Measurements from ENCODE around the gene FAM234B.

The FAM234B gene, protein sequence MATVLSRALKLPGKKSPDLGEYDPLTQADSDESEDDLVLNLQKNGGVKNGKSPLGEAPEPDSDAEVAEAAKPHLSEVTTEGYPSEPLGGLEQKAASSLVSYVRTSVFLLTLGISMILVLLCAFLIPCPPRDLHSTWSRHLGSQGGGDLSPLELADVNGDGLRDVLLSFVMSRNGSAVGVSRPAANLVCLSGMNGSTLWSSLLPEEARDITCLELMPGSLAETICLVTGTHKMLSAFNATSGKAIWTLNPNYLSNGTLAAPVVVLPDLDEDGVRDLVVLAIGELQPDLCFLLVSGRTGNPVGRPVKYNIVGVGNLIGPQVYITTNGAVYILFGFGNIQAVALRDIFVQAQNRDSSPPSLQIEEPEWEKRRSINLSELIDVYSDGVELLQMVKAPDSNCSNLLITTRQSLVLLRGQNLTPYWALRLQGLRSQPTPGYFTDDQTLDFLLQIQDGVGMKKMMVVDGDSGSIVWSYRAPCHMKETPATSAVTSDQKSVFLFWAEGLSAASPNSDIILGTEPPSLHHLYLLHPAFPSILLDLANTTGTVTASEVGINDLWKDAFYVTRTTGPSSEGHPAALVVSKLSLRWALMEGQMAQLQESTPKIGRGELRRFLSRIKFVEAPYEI

DNA sequence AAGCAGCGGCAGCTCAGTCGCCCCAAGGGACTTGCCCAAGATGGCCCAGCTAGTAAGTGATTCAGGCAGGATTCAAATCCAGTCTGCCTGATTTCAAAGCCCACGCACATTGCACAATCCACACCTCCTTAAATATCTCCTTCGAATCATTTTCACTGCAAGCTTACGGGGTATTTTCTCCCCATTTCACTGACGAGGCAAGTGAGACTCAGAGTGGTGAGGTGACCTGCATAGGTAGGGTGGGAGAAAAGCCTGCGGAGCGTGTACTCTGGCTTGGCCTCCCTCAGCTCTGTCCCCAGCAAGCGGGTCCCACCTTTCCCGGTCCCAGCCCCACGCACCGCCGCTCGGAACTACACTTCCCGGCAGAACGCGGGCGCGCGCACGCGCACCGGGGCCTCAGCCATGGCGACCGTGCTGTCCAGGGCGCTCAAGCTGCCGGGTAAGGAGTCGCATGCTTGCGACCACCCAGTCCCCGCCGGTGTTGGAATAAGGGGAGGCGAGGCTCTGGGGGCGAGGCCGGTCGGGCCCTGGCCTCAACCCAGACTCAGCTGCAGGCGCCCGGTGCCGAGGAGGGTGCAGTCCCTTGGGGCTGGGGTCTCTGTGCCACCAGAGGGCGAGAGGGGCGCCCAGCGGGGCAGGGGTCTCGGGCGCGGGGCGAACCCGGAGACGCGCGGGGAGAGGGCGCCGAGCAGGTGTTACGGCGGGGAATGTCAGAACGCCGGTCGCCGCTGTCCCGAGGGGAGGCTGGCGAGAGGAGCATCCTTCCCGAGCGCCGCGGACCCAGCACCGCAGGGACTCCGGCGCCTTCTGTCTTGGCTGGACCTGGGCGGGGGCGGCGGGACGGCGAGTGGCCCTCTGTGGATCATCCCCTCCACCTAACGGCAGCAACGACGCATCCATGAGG is at the start of gene FAM234B:
TSS of gene FAM234B (plus strand) at position 380 of the 904 bp plus-strand sequence. CDS start at position 403, 23 bp downstream.
- DNase-seq = peak; percentile 69

DNA sequence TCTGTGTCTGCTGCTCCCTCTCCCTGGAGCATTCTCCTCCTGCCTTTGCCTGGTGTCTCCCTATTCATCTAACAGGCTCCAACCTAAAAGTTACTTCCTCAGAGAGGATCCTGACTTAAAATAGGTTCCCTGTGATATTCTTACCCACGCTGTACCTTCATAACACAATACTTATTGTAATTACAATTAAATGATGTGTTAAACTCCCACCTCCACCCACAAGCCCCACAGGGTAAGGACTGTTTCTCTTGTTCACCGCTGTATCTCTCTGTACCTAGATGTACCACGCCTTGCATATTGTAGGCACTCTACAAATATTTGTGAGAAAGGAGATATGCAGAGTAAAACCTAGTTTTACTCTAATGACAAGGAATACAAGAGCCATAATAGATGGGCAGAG is 49.1 kb upstream of the FAM234B start:
- DNase-seq = no peak

DNA sequence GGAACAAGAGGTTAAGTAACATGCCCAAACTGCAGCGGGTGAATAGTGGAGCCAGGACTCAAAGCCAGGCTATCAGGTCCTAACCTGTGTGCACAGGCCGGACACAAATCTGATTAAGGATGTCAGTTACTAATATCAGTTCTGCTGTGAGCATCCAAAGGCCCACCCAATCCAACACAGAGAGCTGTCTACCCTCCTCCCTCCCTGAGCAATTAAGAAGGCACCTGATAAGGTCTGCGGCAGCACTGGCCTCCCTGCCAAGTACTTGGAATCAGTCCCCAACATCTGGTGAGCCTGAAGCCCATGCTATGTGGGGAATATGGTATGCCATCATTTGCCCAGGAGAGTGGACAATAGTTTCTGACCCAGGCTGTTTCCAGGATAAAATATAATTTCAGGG is 48.0 kb upstream of the FAM234B start:
- DNase-seq = no peak

DNA sequence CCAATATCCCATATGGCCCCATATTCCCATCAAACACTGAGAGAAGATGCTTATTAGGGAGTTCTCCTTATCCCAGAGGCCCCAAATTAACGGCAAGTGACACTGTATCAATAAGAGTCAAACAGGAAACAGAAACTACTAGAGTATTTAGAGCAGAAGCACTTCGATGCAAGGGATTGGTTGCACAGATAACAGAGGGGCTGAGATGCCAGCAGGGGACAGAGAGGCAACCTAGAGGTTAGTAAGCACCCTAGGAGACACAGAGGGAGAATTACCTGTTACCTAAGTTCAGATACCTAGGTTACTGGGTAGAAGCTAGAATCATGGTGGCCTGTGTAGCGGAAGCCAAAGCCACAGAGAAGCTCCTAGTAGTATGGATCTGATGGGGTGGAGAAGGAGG is 47.0 kb upstream of the FAM234B start:
- DNase-seq = no peak

DNA sequence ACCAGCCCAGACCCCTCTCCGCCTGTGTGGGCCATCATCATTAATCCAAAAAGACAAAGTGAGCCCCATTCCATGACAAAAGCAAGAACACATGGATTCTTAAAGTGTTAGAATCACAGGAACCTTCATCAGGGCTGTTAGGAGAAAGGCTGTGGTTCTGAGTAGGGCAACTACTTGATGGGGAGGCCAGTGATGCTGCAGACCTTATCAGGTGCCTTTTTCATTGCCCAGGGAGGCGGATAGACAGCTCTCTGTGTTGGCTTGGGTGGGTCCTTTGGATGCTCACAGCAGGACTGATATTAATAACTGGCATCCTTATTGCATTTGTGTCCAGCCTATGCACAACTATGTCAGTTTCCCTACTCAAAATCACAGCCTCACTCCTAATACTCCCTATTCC is 46.4 kb upstream of the FAM234B start:
- no peak for DNase-seq

DNA sequence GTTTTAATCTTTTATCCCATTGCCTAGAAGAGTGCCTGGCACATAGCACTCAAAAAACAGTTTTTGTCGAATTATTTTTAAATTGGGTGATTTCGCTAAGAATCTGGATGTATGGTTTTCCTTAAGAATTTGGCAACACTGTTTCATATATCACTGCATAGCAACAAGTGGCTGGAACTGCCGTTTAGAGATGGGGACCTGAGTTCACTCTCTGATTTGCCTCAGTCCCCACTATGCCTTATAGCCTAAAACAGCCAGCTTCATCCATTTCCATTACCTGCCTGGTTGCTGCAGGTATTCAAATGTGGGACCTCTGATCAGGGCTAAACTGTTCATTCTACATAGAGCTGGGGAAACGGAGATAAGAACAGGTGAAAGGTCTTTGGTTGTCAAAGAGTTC is 45.9 kb upstream of the FAM234B start:
- no peak for DNase-seq

DNA sequence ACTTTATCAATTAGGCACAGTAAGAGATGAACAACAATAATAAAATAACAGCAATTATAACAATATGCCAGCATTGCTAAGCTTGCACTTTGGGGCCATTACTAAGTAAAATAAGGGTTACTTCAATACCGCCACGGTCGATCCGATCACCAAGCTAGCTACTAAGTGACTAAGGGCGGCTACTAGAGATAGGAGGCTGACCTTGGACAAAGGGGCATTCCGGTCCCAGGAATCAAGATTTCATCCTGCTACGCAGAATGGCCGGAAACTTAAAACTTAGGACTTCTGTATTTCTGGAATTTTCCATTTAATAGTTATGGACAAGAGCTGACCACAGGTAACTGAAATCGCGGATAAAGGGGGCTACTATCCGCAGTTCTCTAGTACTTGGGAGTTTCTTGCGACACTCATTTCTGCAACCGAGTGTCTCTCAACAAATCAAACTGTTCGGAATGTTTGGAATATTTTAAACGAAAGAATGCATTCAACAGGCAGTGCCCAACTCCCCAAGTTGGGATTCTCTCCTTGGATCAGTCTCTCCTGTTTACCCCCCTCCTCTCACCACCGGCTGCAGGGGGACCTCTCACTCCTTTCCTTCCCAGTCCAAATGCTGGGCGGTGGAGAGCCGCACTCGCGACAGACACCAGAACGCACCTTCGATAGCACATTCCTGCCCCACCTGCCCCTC is 44.8 kb upstream of the FAM234B start:
- DNase-seq = no peak

DNA sequence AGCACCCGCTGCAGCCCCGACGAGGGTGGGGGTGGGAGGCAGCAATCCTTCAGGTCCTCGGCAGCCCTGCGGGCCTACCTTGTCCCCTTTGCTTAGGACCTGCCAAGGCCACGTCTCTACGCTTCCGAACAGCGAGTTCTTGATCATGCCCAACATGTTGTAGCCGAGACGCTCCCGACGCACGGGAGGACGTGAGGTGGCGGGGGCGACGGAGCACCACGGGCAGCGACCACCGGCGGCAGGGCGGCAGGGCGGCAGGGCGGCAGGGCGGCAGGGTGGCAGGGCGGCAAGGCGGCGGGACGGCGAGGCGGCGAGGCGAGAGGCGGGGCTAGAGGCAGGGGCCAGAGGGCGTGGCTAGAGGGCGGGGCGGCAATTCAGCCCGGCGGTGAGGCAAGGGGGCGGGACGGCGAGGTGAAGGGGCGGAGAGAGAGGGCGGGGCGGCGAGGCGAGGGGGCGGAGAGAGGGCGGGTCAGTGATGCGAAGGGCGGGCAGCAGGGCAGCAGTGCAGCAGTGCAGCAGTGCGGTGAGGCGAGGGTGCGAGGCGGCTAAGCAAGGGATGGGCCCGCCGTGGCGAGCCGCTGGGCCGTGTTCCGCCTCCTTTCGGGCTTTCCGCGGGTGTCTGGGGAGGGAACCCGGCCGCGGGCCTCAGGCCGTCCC is 44.1 kb upstream of the FAM234B start, which contains the start of gene HEBP1:
TSS of gene HEBP1 (minus strand) at position 307 of the 657 bp plus-strand sequence. CDS start at position 156, 151 bp downstream.
- DNase-seq = peak; percentile 91

DNA sequence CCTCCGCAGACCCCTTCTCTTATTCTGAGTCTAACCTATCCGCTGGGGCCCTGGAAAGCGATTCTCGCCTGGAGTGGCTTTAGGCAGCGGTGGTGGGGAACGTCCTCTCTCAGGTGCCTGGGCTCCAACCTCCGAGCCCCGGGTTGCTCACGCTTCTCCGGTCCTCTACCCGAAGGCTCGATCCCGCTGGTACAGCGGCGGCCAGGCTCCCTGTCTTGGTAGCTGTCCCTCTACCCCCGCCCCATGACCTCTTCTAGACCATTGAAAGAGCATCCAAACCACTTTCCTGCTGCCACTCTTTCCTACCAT is 43.6 kb upstream of the FAM234B start:
- no peak for DNase-seq

DNA sequence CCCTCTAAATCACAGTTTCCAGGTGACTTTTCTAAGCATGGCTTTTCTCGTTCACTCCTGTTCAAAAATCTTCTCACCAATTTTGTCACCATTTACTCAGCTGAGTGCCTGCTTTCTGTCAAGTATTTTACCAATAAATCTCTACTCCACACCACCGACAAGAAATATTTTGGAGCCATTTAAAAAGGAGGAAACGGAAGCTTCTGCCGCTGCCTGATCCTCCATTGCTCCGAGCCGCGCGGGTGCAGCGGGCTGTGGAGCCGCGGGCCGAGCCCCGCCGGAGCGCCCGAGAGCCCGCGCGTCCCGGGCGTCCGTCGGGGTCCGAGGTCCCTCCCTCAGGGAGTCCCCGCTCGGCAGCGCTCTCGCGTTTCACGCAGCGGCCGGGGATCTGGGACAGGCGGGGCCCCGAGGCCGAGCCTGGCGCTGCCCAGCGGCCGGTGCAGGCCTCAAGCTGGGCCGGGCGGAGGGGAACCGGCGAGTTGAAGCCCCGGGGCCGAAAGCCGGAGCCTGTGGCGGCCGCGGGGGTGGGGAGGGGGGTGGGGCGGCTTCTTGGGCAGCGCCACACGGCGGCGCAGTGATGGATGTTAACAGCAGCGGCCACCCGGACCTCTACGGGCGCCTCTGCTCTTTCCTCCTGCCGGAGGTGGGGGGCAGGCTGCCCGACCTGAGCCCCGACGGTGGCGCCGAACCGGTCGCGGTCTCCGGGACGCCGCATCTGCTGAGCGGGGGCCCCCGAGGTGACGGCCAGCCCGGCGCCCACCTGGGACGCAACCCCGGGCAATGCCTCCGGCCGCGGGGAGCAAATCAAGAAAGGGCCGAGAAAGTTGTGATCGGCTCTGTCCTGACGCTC is 43.0 kb upstream of the FAM234B start:
- peak; percentile 65 for DNase-seq

DNA sequence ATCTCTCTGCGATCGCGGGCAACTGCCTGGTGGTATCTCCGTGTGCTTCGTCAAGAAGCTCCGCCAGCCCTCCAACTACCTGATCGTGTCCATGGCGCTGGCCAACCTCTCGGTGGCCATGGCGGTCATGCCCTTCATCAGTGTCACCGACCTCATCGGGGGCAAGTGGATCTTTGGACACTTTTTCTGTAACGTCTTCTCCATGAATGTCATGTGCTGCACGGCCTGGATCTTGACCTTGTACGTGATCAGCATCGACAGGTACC is 42.5 kb upstream of the FAM234B start:
- no peak for DNase-seq

DNA sequence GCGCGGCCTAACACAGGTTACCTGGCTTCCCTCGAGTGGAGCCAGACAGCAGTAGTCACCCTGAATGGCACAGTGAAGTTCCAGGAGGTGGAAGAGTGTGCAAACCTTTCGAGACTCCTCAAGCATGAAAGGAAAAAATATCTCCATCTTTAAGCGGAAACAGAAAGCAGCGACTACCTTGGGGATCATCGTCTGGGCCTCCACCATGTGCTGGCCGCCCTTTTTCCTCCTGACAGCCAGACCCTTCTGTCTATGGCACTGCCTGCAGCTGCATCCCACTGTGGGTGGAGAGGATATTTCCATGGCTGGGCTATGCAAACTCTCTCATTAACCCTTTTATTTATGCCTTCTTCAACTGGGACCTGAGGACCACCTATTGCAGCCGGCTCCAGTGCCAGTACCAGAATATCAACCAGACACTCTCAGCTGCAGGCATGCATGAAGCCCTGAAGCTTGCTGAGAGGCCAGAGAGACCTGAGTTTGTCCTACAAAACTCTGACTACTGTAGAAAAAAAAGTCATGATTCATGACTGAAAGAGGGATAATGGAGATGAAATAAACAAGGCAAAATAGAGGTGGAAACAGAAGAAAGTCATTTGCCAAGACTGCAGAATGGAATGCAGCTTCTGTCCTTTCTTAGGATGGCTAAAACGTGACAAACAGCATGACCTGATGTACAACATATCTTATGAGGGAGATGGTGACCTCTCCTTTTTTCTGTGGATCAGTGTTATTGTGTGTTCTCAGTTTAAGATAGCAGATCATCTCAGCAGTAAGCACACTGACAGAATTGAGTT is 41.7 kb upstream of the FAM234B start:
- DNase-seq = no peak

DNA sequence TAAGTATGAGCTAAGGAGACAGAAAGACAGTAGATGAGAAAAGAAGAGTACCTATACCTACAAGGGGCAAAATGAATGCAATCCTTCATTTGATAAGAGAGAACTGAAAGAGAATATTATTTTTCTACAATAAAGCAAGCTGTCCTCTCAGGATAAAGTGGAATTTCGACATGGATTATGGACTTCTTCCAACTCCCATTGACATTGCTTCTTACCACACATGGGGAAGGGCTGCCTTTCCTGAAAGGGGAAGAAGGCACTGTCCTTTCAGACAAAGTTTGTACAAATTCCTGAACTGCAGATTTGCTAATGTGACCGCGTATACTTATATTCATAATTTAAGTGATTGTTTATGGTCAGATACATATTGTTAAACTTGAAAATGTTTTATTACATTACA is 39.8 kb upstream of the FAM234B start:
- no peak for DNase-seq

DNA sequence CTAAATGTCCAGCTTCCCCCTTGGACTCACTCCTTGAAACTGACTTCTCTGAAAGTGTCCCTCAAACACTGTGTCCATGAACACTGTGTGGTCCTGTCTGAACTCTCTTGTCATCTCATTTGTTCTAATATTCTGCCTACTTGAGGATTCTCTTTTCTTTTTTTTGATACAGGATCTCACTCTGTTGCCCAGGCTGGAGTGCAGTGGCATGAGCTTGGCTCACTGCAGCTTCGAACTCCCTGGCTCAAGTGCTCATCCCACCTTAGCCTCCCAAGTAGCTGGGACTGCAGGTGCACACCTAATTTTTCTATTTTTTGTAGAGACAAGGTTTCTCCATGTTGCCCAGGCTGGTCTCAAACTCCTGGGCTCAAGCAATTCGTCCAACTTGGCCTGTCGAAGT is 39.2 kb upstream of the FAM234B start:
- no peak for DNase-seq

DNA sequence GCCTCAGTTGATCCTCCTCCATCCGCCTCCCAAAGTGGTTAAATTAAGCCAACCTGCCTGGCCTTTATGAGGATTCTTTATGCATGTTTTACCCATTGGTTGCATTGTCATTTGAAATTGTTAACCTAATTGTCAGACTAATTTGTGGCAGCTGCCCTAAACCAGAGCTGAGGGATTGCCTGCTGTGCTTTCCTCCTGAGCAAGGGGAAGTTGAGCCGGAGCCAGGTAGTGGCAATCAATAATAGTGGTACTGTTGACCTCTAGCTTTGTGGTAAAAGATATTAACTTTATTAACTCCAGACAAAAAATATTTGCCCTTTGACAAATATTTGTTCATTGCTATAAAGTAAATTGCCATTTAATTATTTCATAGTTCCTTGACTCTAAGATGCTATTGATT is 38.5 kb upstream of the FAM234B start:
- no peak for DNase-seq

DNA sequence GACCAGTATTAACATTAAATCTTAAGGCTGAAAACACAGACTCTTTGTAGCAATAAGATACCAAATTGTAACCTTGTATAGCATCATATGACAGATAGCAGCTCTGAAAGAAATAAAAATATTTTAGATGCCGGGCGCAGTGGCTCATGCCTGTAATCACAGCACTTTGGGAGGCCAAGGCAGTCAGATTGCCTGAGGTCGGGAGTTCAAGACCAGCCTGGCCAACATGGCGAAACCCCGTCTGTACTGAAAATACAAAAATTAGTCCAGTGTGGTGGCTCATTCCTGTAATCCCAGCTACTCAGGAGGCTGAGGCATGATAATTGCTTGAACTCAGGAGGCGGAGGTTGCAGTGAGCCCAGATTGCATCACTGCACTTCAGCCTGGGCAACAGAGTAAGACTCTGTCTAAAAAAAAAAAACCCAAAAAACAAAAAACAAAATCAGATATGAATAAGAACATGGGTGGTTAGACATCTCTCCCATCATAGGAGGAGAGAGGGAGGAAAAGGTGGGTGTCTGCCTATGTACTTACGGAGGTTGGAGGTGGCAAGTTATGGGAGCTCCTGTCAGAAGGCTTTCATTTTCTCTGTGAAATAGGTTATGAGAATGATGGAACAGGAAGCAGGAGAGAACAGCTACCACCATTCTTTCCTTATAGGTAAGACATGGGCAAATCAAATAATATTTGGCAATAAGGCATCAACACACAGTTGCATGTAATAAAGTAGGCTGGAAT is 36.5 kb upstream of the FAM234B start:
- DNase-seq = no peak

DNA sequence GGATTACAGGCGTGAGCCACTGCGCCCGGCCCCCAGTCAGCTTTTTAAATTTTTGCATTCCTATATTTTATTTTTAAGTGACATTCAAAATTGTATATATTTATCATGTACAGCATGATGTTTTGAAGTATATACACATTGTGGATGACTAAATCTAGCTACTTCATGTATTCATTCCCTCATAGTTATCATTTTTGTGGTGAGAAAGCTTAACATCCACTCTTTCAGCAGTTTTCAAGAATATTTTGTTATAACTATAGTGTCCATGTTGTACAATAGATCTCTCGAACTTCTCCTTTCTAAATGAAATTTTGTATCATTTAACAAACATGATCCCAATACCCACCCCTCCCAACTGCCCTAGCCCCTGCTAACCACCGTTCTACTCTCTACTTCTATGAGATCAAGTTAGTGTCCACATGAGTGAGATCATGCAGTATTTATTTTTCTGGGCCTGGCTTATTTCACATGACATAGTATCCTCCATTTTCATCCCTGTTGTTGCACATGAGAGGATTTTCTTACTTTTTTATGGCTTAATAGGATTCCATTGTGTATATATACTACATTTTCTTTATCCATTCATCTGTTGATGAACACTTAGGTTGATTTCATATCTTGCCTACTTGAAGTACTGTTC is 35.3 kb upstream of the FAM234B start:
- DNase-seq = no peak

DNA sequence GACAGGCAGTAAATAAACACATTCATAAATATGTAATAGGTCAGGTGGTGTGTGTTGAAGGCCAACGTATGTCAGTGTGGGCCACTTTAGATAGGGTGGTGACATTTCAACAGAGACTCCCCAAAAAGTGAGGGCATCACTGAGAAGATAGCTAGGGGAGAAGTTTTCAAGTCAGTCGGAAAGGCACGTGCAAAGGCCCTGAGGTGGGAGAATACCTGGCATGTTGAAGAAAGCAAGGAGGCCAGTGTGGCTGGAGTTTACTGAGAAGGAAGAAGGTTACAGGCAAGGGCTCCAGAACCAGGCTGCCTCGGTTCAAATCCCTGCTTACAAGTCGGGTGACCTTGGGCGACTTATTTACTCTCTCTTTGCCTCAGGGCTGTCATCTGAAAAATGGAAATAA is 33.1 kb upstream of the FAM234B start:
- no peak for DNase-seq

DNA sequence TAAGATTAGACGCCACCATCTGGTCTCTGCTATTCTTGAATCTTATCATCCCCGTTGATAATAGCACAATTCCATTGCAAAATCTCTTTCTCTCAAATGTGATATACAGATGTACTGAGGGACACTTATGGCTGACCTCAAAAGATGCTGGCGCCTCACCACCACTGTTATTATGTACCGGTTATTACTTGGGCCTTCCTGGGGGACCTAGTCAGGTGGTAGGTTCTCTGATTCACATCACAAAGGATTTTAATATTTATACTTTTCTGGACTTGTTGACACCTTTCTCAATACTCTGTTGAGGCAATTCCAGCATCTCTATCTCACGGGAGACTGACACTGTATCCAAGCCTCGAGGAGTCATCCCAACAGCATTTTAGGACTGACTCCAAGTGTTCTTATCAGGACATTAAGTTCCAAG is 21.3 kb upstream of the FAM234B start:
- DNase-seq = no peak

Measured in RPMI8226 (cell line).